ENCODE data around the gene NANOS3.

NANOS3 gene

GRCh38 chr19:13929340-13929739 lies 52.4 kb downstream of the NANOS3 start:
- Histone ChIP-seq H3K27me3 (replicated peaks; ENCODE audit: control insufficient read depth, insufficient read depth, low read length) (no peaks in the 10 kb centered on the region), H3K4me3 (replicated peaks; ENCODE audit: low read depth, low read length) (no peak overlapping the region), H3K36me3 (ENCODE audit: control insufficient read depth, insufficient read depth, low read length) (peaks cover 11% of the 10 kb centered on the region)
- no peak for TF ChIP-seq CTCF (IDR thresholded peaks at IDR 0.05; ENCODE audit: insufficient read depth, low read length, poor library complexity, severe bottlenecking)
- no peak for DNase-seq (ENCODE audit: extremely low read depth, insufficient read length)

GRCh38 chr19:13929956-13930355 lies 53.0 kb downstream of the NANOS3 start:
- no peak overlapping the region for H3K4me3 ChIP-seq (replicated peaks; ENCODE audit: low read depth, low read length)
- TF ChIP-seq CTCF (IDR thresholded peaks at IDR 0.05; ENCODE audit: insufficient read depth, low read length, poor library complexity, severe bottlenecking) = no peak
- H3K27me3 ChIP-seq (replicated peaks; ENCODE audit: control insufficient read depth, insufficient read depth, low read length) = no peaks in the 10 kb centered on the region; the same call in 1 of the 2 replicates
- peaks cover 9% of the 10 kb centered on the region for H3K36me3 ChIP-seq (ENCODE audit: control insufficient read depth, insufficient read depth, low read length)
- no peak for DNase-seq (ENCODE audit: extremely low read depth, insufficient read length)
